Right lobe of liver (tissue), 4 donors: ENCODE data around the gene OR52E8.

Experiments
- POLR2A ChIP-seq: fragments of 450-650 bp; IDR thresholded peaks from one replicate; pipeline ENCODE4 v1.6.1; 2017; ENCODE audit warnings: antibody characterized with exemption, mild to moderate bottlenecking
- TF ChIP-seq, protein P1 (sequence below), 4 donors: fragments of 200-600 bp in 3 of 4; fragments of 450-650 bp in 1 of 4; IDR thresholded peaks; one replicate each; pipeline versions ENCODE4 v1.5.1 to v1.8.0; 2016 to 2022; ENCODE audit warnings: antibody characterized with exemption in 4 of 4, mild to moderate bottlenecking in 2 of 4
- donor health status: DM: no; HTN: no; CAD: no.
- donor health status: DM: no; HTN: no; CAD: no.
- donor health status: DM: no; HTN: yes; CAD: no.

DNA sequence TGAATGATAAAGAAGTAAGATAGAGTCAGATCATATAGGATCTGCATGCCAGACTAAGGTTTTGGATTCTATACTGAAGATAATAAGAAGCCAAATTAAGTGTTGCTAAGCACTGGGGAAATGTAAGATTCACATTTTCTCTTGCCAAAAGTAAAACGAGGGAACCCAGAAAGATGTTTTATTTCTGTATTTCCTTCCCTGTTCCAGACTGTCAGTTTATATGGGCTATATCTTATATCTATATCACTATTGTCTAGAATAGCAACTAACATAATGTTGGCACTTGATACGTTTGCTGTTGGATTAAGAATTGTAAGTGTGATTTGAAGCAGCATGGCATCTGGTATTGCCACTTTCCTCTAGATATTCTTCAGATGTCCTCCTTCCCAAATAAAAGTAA is 24.0 kb downstream of the OR52E8 start:
- TF ChIP-seq, protein P1, sequence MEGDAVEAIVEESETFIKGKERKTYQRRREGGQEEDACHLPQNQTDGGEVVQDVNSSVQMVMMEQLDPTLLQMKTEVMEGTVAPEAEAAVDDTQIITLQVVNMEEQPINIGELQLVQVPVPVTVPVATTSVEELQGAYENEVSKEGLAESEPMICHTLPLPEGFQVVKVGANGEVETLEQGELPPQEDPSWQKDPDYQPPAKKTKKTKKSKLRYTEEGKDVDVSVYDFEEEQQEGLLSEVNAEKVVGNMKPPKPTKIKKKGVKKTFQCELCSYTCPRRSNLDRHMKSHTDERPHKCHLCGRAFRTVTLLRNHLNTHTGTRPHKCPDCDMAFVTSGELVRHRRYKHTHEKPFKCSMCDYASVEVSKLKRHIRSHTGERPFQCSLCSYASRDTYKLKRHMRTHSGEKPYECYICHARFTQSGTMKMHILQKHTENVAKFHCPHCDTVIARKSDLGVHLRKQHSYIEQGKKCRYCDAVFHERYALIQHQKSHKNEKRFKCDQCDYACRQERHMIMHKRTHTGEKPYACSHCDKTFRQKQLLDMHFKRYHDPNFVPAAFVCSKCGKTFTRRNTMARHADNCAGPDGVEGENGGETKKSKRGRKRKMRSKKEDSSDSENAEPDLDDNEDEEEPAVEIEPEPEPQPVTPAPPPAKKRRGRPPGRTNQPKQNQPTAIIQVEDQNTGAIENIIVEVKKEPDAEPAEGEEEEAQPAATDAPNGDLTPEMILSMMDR (IDR thresholded peaks at IDR 0.05), result no peak
- TF ChIP-seq POLR2A, result no peak
